ENCODE data around the gene SLC32A1. TPM values are rescaled to one million over a fixed set of nuclear protein-coding genes. Genes with fewer than 3 reads are reported as not detected.

Gene SLC32A1
- total and polyA plus RNA-seq, 2 donors (not counting 3 experiments of a cell fraction or from before 2014, with no cell fraction given) = 0.04 TPM; not detected in 1

- TF ChIP-seq CTCF (IDR thresholded peaks at IDR 0.05; ENCODE audit: extremely low read depth in 1 of 2, insufficient read depth in 1 of 2, low read depth in 1 of 2, low read length in 2 of 2) (no peak), GATA2 (IDR thresholded peaks at IDR 0.05; ENCODE audit: insufficient read depth, insufficient read length, low read depth, low read length) (no peak), FOS (IDR thresholded peaks at IDR 0.05; ENCODE audit: borderline replicate concordance, insufficient read depth, low read length) (no peak), POLR2AphosphoS5 (IDR thresholded peaks at IDR 0.05; ENCODE audit: insufficient read depth, low read depth, low read length) (no peak), EZH2 (IDR thresholded peaks at IDR 0.05; ENCODE audit: borderline replicate concordance, low read depth, low read length, severe bottlenecking) (no peak), MAX (IDR thresholded peaks at IDR 0.05; ENCODE audit: insufficient read depth, insufficient read length) (no peak), JUN (IDR thresholded peaks at IDR 0.05; ENCODE audit: borderline replicate concordance, insufficient read depth, insufficient read length, low read depth) (no peak), MYC (IDR thresholded peaks at IDR 0.05; ENCODE audit: low read depth, low read length) (no peak), POLR2A (IDR thresholded peaks at IDR 0.05; ENCODE audit: low read depth, low read length) (no peak)
- no peak overlapping the region for H3K27ac ChIP-seq (ENCODE audit: insufficient read depth, low read depth, low read length)
- no peaks in the 10 kb centered on the region for H4K20me1 ChIP-seq (replicated peaks; ENCODE audit: control insufficient read depth, extremely low read depth, insufficient read depth, low read length)
- H3K4me2 ChIP-seq (ENCODE audit: insufficient read depth, low read length) = no peak overlapping the region
- FAIRE-seq (no peak), DNase-seq (ENCODE audit: low read depth, low spot score) (no peak)
- BruUV-seq (replicated peaks) = no TSS peak
- H3K9ac ChIP-seq (replicated peaks; ENCODE audit: extremely low read depth, insufficient read depth, low read length) = no peak overlapping the region
- H3K36me3 ChIP-seq (ENCODE audit: control insufficient read depth in 2 of 2, extremely low read depth in 1 of 2, insufficient read depth in 2 of 2, low read length in 2 of 2) = peaks cover 8 to 24% of the 10 kb centered on the region in 2 experiments
- intact Hi-C loops (cut with micrococcal nuclease) (no loop called here), dilution Hi-C loops (cut with MboI; ENCODE audit: extremely low pct_ligation_motif_present, low sequenced_read_pairs) (no loop called here)
- ChIA-PET CTCF (interaction anchor here (0.7 to 1.3 kb wide), 2 partner anchors 23 to 39 kb away, joined by 3 read pairs; no protein-coding TSS in a partner anchor), POLR2A (interaction anchor here (0.6 kb wide), 1 partner anchor 11 kb away, joined by 3 read pairs; no protein-coding TSS in a partner anchor)
- peaks cover 7% of the 10 kb centered on the region for H3K4me1 ChIP-seq (ENCODE audit: control insufficient read depth, extremely low read depth, insufficient read depth, low read length)
- no peaks in the 10 kb centered on the region for H3K79me2 ChIP-seq (ENCODE audit: control insufficient read depth, insufficient read depth, low read length)
- no peaks in the 10 kb centered on the region for H3K27me3 ChIP-seq (ENCODE audit: control insufficient read depth in 2 of 2, insufficient read depth in 2 of 2, low read length in 2 of 2)
- H3K9me1 ChIP-seq (replicated peaks; ENCODE audit: control insufficient read depth, extremely low read depth, insufficient read depth, low read length) = no peaks in the 10 kb centered on the region
- H2AFZ ChIP-seq (ENCODE audit: low read depth, low read length) = no peak overlapping the region
- no peak overlapping the region for H3K4me3 ChIP-seq (replicated peaks in 1 of 3; ENCODE audit: insufficient read depth in 1 of 3, low read depth in 1 of 3, low read length in 3 of 3)
- H3K9me3 ChIP-seq (replicated peaks; ENCODE audit: control insufficient read depth, insufficient read depth, low read length) = no peaks in the 10 kb centered on the region
These were observed 45.4 kb downstream of the SLC32A1 start for GRCh38 chr20:38769376-38770295.

Data from endothelial cell of umbilical vein (primary cell).